HEK293T (cell line): ENCODE measurements around the gene EIF4EBP2.

Experiments used
- CTCF ChIA-PET: fragments of 350-600 bp; formaldehyde crosslinking; extraction: SDS; loops from one replicate; lab custom pipeline; 2021; ENCODE audit warnings: antibody characterized with exemption, inconsistent platforms; lab: Yijun Ruan, JAX
- POLR2A ChIA-PET: fragments of 350-600 bp; formaldehyde crosslinking; extraction: SDS; loops from one replicate; lab custom pipeline; 2020; ENCODE audit warnings: antibody characterized with exemption, inconsistent platforms; lab: Yijun Ruan, JAX
- DNase-seq: peaks from one replicate; pipeline ENCODE4 v3.0.0; 2012; ENCODE audit warnings: mixed read lengths; ENCODE audit errors: extremely low spot score
- ARNT ChIP-seq: fragments of 450-650 bp; IDR thresholded peaks from 2 replicates; pipeline ENCODE4 v1.6.1; 2017; ENCODE audit warnings: mild to moderate bottlenecking
- BHLHE40 ChIP-seq: fragments of 450-650 bp; IDR thresholded peaks from 2 replicates; pipeline ENCODE4 v1.6.1; 2016; ENCODE audit warnings: mild to moderate bottlenecking, moderate library complexity, borderline replicate concordance
- CTBP1 ChIP-seq: fragments of 450-650 bp; IDR thresholded peaks from 2 replicates; pipeline ENCODE4 v1.6.1; 2016; ENCODE audit warnings: borderline replicate concordance
- ELF4 ChIP-seq: fragments of 450-650 bp; IDR thresholded peaks from 2 replicates; pipeline ENCODE4 v1.6.1; 2017; ENCODE audit warnings: antibody characterized with exemption
- FOXA1 ChIP-seq: fragments of 450-650 bp; IDR thresholded peaks from 2 replicates; pipeline ENCODE4 v1.6.1; 2016; ENCODE audit warnings: mild to moderate bottlenecking
- FOXK2 ChIP-seq: fragments of 450-650 bp; IDR thresholded peaks from 2 replicates; pipeline ENCODE4 v1.6.1; 2016; ENCODE audit warnings: mild to moderate bottlenecking
- FOXM1 ChIP-seq: fragments of 450-650 bp; IDR thresholded peaks from 2 replicates; pipeline ENCODE4 v1.6.1; 2017; ENCODE audit warnings: mild to moderate bottlenecking, borderline replicate concordance
- HDGF ChIP-seq: fragments of 450-650 bp; IDR thresholded peaks from 2 replicates; pipeline ENCODE4 v1.6.1; 2017; ENCODE audit warnings: antibody characterized with exemption, borderline replicate concordance
- L3MBTL2 ChIP-seq: fragments of 450-650 bp; conservative IDR thresholded peaks from 2 replicates; pipeline ENCODE4 v1.6.1; 2016; ENCODE audit warnings: mild to moderate bottlenecking
- LEF1 ChIP-seq: fragments of 450-650 bp; IDR thresholded peaks from 2 replicates; pipeline ENCODE4 v1.6.1; 2017; ENCODE audit warnings: mild to moderate bottlenecking, borderline replicate concordance
- NFRKB ChIP-seq: fragments of 450-650 bp; IDR thresholded peaks from 2 replicates; pipeline ENCODE4 v1.6.1; 2016; ENCODE audit warnings: mild to moderate bottlenecking, moderate library complexity
- PKNOX1 ChIP-seq: fragments of 450-650 bp; IDR thresholded peaks from 2 replicates; pipeline ENCODE4 v1.6.1; 2016
- SP1 ChIP-seq: fragments of 450-650 bp; IDR thresholded peaks from 2 replicates; pipeline ENCODE4 v1.6.1; 2017
- SUZ12 ChIP-seq: fragments of 450-650 bp; IDR thresholded peaks from 2 replicates; pipeline ENCODE4 v1.6.1; 2016; ENCODE audit warnings: mild to moderate bottlenecking
- TARDBP ChIP-seq: fragments of 450-650 bp; IDR thresholded peaks from 2 replicates; pipeline ENCODE4 v1.6.1; 2016
- ZNF384 ChIP-seq: fragments of 450-650 bp; IDR thresholded peaks from 2 replicates; pipeline ENCODE4 v1.6.1; 2016

The EIF4EBP2 gene

GRCh38 chr10:70399177-70399576 lies 4.8 kb upstream of the EIF4EBP2 start:
- DNase-seq: no peak
- ChIA-PET POLR2A (no interaction called here), CTCF (no interaction called here)
- TF ChIP-seq HDGF (no peak), ELF4 (no peak), TARDBP (no peak), CTBP1 (no peak), SUZ12 (no peak), L3MBTL2 (no peak), SP1 (no peak), PKNOX1 (no peak)

GRCh38 chr10:70403483-70404035 lies 386 bp upstream of the EIF4EBP2 start:
- ChIA-PET POLR2A (interaction anchor here (0.6 to 2.1 kb wide), 24 partner anchors 10 to 524 kb away, joined by 3 to 10 read pairs (median 4); partner anchors contain the start of genes LRRC20, PPA1, SAR1A and TYSND1), CTCF (interaction anchor here (1.2 kb wide), 2 partner anchors 26 to 58 kb away, joined by 3 read pairs; no protein-coding TSS in a partner anchor)
- TF ChIP-seq FOXA1 (no peak), SP1 (no peak), PKNOX1 (0 out of 2 replicates have a peak, but pooled peaks have one; percentile 1), ELF4 (no peak), ZNF384 (no peak)
- DNase-seq: no peak

GRCh38 chr10:70404787-70405036 lies 767 bp downstream of the EIF4EBP2 start:
- ChIA-PET CTCF (interaction anchor here (0.6 to 1.9 kb wide), 3 partner anchors 40 to 183 kb away, joined by 3 to 5 read pairs (median 4); no protein-coding TSS in a partner anchor), POLR2A (interaction anchor here (1.0 to 2.1 kb wide), 14 partner anchors 9 to 259 kb away, joined by 3 to 10 read pairs (median 4); partner anchors contain the start of genes LRRC20, PPA1, SAR1A and TYSND1)
- no peak for DNase-seq
- TF ChIP-seq PKNOX1 (no peak), ARNT (no peak), FOXM1 (no peak), LEF1 (no peak), ELF4 (no peak), NFRKB (no peak), CTBP1 (no peak), TARDBP (no peak), SUZ12 (no peak), HDGF (no peak), SP1 (no peak), L3MBTL2 (no peak), FOXK2 (no peak)

GRCh38 chr10:70405037-70405824 lies 1.3 kb downstream of the EIF4EBP2 start:
- ChIA-PET CTCF (interaction anchor here (0.6 to 1.9 kb wide), 4 partner anchors 9 to 184 kb away, joined by 3 to 5 read pairs (median 4); no protein-coding TSS in a partner anchor), POLR2A (interaction anchor here (1.0 to 2.1 kb wide), 8 partner anchors 8 to 259 kb away, joined by 3 to 10 read pairs (median 4); partner anchors contain the start of genes PPA1 and TYSND1)
- DNase-seq: peak; percentile 50
- TF ChIP-seq BHLHE40 (no peak), LEF1 (no peak), ZNF384 (no peak), FOXM1 (no peak), L3MBTL2 (peak; percentile 49; the same call in 1 of the 2 replicates), SP1 (no peak), FOXK2 (no peak), ELF4 (no peak), NFRKB (no peak)

GRCh38 chr10:70409772-70410171 lies 5.8 kb downstream of the EIF4EBP2 start:
- TF ChIP-seq CTBP1: no peak
- no peak for TF ChIP-seq FOXK2
- TF ChIP-seq PKNOX1: no peak
- TF ChIP-seq ARNT: no peak
- no peak for TF ChIP-seq SP1
- POLR2A ChIA-PET: no interaction called here
- DNase-seq: no peak
- CTCF ChIA-PET: no interaction called here

GRCh38 chr10:70410608-70411007 lies 6.7 kb downstream of the EIF4EBP2 start:
- CTCF ChIA-PET: no interaction called here
- no peak for TF ChIP-seq FOXA1
- no peak for TF ChIP-seq BHLHE40
- no peak for TF ChIP-seq FOXK2
- no peak for TF ChIP-seq HDGF
- TF ChIP-seq LEF1: no peak
- no peak for TF ChIP-seq PKNOX1
- no peak for TF ChIP-seq L3MBTL2
- TF ChIP-seq ZNF384: no peak
- TF ChIP-seq SUZ12: no peak
- TF ChIP-seq TARDBP: no peak
- no peak for TF ChIP-seq NFRKB
- TF ChIP-seq ARNT: no peak
- no peak for TF ChIP-seq FOXM1
- no peak for TF ChIP-seq ELF4
- POLR2A ChIA-PET: no interaction called here
- no peak for DNase-seq
